Muscle of leg (tissue), 11 donors: ENCODE measurements around the gene C1orf53. TPM values are rescaled to one million over a fixed set of nuclear protein-coding genes. Genes with fewer than 3 reads are reported as not detected.
A peak's percentile ranks its signal among the peaks of the same experiment; 100 is the strongest.
"Not testable (repeated sequence)": the region's sequence is repeated elsewhere in the genome, so short reads cannot be mapped to it uniquely, and the experiment has no call there.

Experiments used
- DNase-seq: peaks from one replicate; pipeline ENCODE4 v3.0.0; 2013
- H3K27ac ChIP-seq: one replicate; pipeline ENCODE4 v1.5.1; 2013; ENCODE audit warnings: mild to moderate bottlenecking, low read length, control low read depth
- H3K27me3 ChIP-seq: one replicate; pipeline ENCODE4 v1.6.1; 2013; ENCODE audit warnings: low read length; ENCODE audit not compliant: control insufficient read depth, insufficient read depth
- H3K36me3 ChIP-seq: one replicate; pipeline ENCODE4 v1.6.1; 2013; ENCODE audit warnings: low read length; ENCODE audit not compliant: control insufficient read depth, insufficient read depth
- H3K4me1 ChIP-seq: one replicate; pipeline ENCODE4 v1.6.1; 2013; ENCODE audit warnings: low read length; ENCODE audit not compliant: control insufficient read depth, insufficient read depth
- H3K4me3 ChIP-seq: one replicate; pipeline ENCODE4 v1.5.1; 2013; ENCODE audit warnings: low read length, control low read depth
- H3K9me3 ChIP-seq: replicated peaks from 2 replicates; pipeline ENCODE4 v1.6.1; 2013; ENCODE audit warnings: low read depth, low read length; ENCODE audit not compliant: control insufficient read depth
- WGBS: methylation state at CpG from one replicate; pipeline ENCODE4 v1.1.5; 2013; ENCODE audit warnings: missing lambda C conversion rate; ENCODE audit not compliant: insufficient coverage; 5-methylcytosine and 5-hydroxymethylcytosine counted together
- polyA plus RNA-seq, 8 donors: library from polyadenylated mRNA; unstranded; fragments of 120-200 nt; gene quantifications; one replicate each; pipeline versions ENCODE4 v1.2.1 to v1.2.3, GENCODE V29; 2013; ENCODE audit warnings: inconsistent platforms in 1 of 8, low replicate concordance in 1 of 8; ENCODE audit not compliant: insufficient read length in 8 of 8, insufficient read depth in 1 of 8
- total RNA-seq: library from RNA; stranded (reverse); fragments of 120-200 nt; gene quantifications from one replicate; pipeline ENCODE4 v1.2.4, GENCODE V29; 2013

C1orf53 gene
- total and polyA plus RNA-seq, 9 donors: 1.5 to 2.9 (median 2.4) TPM

GRCh38 chr1:197876894-197877293 is 25.5 kb upstream of the C1orf53 start:
- Histone ChIP-seq H3K27ac (no peak overlapping the region), H3K27me3 (no peaks in the 10 kb centered on the region), H3K36me3 (no peaks in the 10 kb centered on the region), H3K4me1 (no peaks in the 10 kb centered on the region), H3K9me3 (no peaks in the 10 kb centered on the region), H3K4me3 (no peak overlapping the region)
- no peak for DNase-seq

GRCh38 chr1:197880385-197880784 is 22.0 kb upstream of the C1orf53 start:
- H3K27me3 ChIP-seq, H3K4me1 ChIP-seq, H3K4me3 ChIP-seq, H3K9me3 ChIP-seq, H3K36me3 ChIP-seq, H3K27ac ChIP-seq, DNase-seq: not testable (repeated sequence)
- WGBS: no CpG with 5 or more reads among the region's 4 CpGs

GRCh38 chr1:197882241-197882640 is 20.2 kb upstream of the C1orf53 start:
- H3K36me3 ChIP-seq, DNase-seq, H3K9me3 ChIP-seq, H3K27me3 ChIP-seq, H3K27ac ChIP-seq, H3K4me1 ChIP-seq, H3K4me3 ChIP-seq: not testable (repeated sequence)
- WGBS: no CpG with 5 or more reads among the region's 2 CpGs

- no peak overlapping the region for H3K27ac ChIP-seq
- H3K9me3 ChIP-seq: no peaks in the 10 kb centered on the region
- DNase-seq: no peak
- H3K4me1 ChIP-seq: no peaks in the 10 kb centered on the region
- H3K36me3 ChIP-seq: no peaks in the 10 kb centered on the region
- H3K27me3 ChIP-seq: peaks cover 2% of the 10 kb centered on the region
- no peak overlapping the region for H3K4me3 ChIP-seq
- WGBS: 76% methylated on average over 4 of the region's 7 CpGs
These were observed 18.3 kb upstream of the C1orf53 start for GRCh38 chr1:197884173-197884572.

- Histone ChIP-seq H3K4me1 (no peaks in the 10 kb centered on the region), H3K27me3 (peaks cover 7% of the 10 kb centered on the region), H3K4me3 (no peak overlapping the region), H3K36me3 (no peaks in the 10 kb centered on the region), H3K27ac (no peak overlapping the region), H3K9me3 (no peaks in the 10 kb centered on the region)
- no peak for DNase-seq
- 91% methylated on average over 2 of the region's 2 CpGs for WGBS
These were observed 11.5 kb upstream of the C1orf53 start for GRCh38 chr1:197890936-197891335.

- Histone ChIP-seq H3K9me3 (no peaks in the 10 kb centered on the region), H3K4me1 (no peaks in the 10 kb centered on the region), H3K4me3 (no peak overlapping the region), H3K27ac (no peak overlapping the region), H3K36me3 (no peaks in the 10 kb centered on the region), H3K27me3 (peaks cover 10% of the 10 kb centered on the region)
- DNase-seq: no peak
These were observed 9.7 kb upstream of the C1orf53 start for GRCh38 chr1:197892684-197893083.

- no peak for DNase-seq
- H3K27ac ChIP-seq: no peak overlapping the region
- no peaks in the 10 kb centered on the region for H3K9me3 ChIP-seq
- H3K36me3 ChIP-seq: no peaks in the 10 kb centered on the region
- H3K4me1 ChIP-seq: no peaks in the 10 kb centered on the region
- H3K27me3 ChIP-seq: peaks cover 8% of the 10 kb centered on the region
- H3K4me3 ChIP-seq: no peak overlapping the region
- no CpG with 5 or more reads among the region's 2 CpGs for whole genome bisulfite sequencing
These were observed 6.1 kb upstream of the C1orf53 start for GRCh38 chr1:197896301-197896700.

GRCh38 chr1:197899037-197899436 is 3.4 kb upstream of the C1orf53 start:
- no peak overlapping the region for H3K4me3 ChIP-seq
- peaks cover 3% of the 10 kb centered on the region for H3K4me1 ChIP-seq
- H3K27ac ChIP-seq: no peak overlapping the region
- no peak for DNase-seq
- WGBS: no CpG with 5 or more reads among the region's 1 CpG
- peaks cover 9% of the 10 kb centered on the region for H3K27me3 ChIP-seq
- no peaks in the 10 kb centered on the region for H3K36me3 ChIP-seq
- H3K9me3 ChIP-seq: no peaks in the 10 kb centered on the region

- H3K27ac ChIP-seq: peak overlapping the region; percentile 59
- H3K4me3 ChIP-seq: peak overlapping the region; percentile 72
- H3K27me3 ChIP-seq: peaks cover 15% of the 10 kb centered on the region
- WGBS: 0% methylated on average over 4 of the region's 6 CpGs
- no peak for DNase-seq
- no peaks in the 10 kb centered on the region for H3K36me3 ChIP-seq
- H3K9me3 ChIP-seq: no peaks in the 10 kb centered on the region
- H3K4me1 ChIP-seq: peaks cover 3% of the 10 kb centered on the region
These were observed 338 bp upstream of the C1orf53 start for GRCh38 chr1:197902131-197902453.

- no peaks in the 10 kb centered on the region for H3K9me3 ChIP-seq
- H3K36me3 ChIP-seq: no peaks in the 10 kb centered on the region
- 20% methylated on average over 1 of the region's 3 CpGs for WGBS
- H3K4me3 ChIP-seq: peak overlapping the region; percentile 72
- no peak overlapping the region for H3K27ac ChIP-seq
- no peak for DNase-seq
- H3K4me1 ChIP-seq: peaks cover 3% of the 10 kb centered on the region
- H3K27me3 ChIP-seq: peaks cover 22% of the 10 kb centered on the region
These were observed 725 bp downstream of the C1orf53 start for GRCh38 chr1:197903196-197903514.

GRCh38 chr1:197904126-197904787 is 1.8 kb downstream of the C1orf53 start:
- DNase-seq: no peak
- Histone ChIP-seq H3K4me1 (peaks cover 3% of the 10 kb centered on the region), H3K9me3 (no peaks in the 10 kb centered on the region), H3K27ac (no peak overlapping the region), H3K27me3 (peaks cover 32% of the 10 kb centered on the region), H3K4me3 (no peak overlapping the region), H3K36me3 (no peaks in the 10 kb centered on the region)
- WGBS: 66% methylated on average over 6 of the region's 11 CpGs
